ENCODE data around the gene AURKAIP1.
A peak's percentile ranks its signal among the peaks of the same experiment; 100 is the strongest.

AURKAIP1 gene

DNA sequence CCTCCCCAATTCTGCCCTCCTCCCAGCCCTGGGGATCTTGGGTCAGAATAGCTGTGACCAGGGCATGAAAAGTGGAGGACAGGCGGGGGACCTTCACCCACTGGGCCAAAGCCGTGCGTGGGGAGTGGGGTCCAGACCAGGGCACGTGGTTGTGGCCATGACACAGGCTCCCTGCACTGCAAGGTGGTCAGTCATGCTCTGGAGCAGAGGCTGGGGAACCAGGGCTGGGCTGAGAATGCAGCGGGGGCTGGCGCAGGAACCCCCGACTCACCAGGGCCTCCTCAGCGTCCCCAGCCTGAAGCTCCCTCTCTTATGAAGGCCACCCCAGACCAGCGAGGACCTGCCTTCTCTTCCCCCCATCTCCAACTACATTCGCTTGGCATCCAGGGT, 28.5 kb downstream of the AURKAIP1 start:
- no peak for DNase-seq (ENCODE audit: low spot score)

DNA sequence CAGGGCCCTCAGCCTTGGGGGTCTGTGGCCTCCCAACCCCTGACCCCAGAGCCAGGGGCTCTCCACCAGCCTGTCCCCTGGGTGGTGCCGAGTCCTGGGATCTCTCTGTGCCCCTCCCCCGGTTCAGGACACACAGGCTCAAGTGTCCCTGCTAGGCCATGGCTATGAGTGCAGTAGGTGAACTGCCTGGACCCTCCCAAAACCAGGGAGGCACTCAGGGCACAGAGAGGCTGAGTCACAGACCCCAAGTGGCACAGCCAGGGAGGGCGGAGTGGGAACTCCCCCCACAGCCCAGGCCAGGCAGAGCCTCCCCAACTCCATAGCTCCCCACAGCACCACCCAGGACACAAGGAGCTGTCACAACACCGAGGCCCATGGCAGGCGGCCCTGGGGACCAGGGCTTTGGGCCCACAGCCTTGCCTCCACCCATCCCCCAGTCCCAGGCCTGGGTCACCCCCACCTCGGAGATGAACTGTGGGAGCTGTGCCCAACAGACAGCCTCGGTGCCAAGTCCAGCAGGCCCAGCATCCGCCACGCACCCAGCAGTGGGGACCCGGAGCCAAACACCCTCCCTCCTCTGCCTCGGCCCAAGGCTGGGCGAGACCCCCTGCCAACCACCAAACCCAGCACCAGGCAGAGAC, 29.0 kb downstream of the AURKAIP1 start:
- DNase-seq (ENCODE audit: low spot score): no peak

- DNase-seq (ENCODE audit: low spot score): no peak
Observed at GRCh38 chr1:1345384-1345783, 29.6 kb downstream of the AURKAIP1 start.

- DNase-seq (ENCODE audit: low spot score): peak; percentile 76
Observed at GRCh38 chr1:1344655-1345361, 30.2 kb downstream of the AURKAIP1 start.

GRCh38 chr1:1343811-1344421, 31.1 kb downstream of the AURKAIP1 start:
- DNase-seq (ENCODE audit: low spot score): no peak

GRCh38 chr1:1342584-1343115, 32.4 kb downstream of the AURKAIP1 start:
- no peak for DNase-seq (ENCODE audit: low spot score)

DNA sequence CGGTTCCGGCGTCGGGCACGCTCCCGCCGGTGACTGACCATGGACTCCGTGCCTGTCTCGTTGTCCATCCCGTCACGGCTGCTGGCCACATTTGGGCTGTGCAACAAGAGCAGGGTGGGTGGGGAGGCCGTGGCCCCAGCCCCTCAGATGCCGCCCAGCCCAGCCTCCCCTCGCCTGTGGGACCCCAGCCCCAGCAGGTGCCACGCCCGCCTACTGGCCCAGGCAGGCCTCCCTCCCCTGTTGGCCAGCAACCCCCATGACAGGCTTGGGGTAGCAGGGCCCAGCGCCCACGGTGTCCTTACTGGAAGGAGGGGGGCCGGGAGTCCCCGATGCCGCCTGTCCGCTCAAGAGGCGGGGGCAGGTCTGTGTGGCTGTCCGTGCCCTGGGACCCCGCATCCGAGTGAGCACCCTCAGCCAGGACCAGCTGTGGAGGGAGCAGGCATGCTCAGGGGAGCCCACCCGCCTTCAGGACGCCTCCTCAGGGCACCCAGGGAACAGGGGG, 32.9 kb downstream of the AURKAIP1 start:
- DNase-seq (ENCODE audit: low spot score): no peak

DNA sequence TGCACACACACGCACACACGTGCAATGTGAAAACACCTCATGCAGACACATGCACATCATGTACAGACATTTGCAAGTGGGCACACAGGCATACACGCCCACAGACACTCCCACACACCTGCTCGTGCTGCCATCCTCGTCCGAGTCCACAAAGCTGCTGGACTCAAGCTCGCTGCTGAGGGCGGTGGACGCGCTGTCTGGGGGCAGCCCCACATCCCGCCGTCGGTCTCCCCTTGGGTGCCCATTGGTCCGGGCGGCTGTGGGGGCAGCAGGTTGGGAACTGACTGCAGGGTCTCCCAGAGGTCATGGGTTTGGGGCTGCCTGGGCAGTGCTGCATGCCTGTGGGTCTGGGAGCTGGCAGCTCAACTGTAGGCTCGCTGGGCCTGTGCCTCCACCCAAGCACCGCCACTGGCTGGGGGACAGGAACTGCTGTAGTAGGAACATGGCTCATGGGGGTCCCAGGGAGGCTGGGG, 33.4 kb downstream of the AURKAIP1 start:
- no peak for DNase-seq (ENCODE audit: low spot score)

GRCh38 chr1:1340791-1341548, 34.0 kb downstream of the AURKAIP1 start:
- DNase-seq (ENCODE audit: low spot score): no peak

DNA sequence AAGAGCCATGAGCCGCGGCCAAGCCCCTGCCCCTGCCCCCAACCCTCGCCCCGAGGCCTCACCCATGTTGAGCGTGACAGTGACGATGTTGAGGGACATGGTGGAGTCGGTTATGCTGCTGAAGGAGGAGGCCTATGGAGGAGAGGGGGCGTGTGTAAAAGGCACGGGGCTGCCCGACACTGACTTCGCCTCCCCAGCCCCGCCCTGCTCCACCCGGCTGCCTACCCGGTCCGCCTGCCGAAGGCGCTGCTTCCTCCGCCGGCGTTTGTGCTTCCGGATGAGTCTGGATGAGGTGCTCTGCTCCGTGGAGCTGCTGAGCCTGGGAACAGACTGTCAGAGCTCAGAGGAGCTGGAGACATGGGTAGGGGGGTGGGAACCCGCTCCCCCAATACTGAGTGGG, 34.8 kb downstream of the AURKAIP1 start:
- no peak for DNase-seq (ENCODE audit: low spot score)

GRCh38 chr1:1338278-1338677, 36.7 kb downstream of the AURKAIP1 start:
- no peak for DNase-seq (ENCODE audit: low spot score)

- peak; percentile 47 for DNase-seq (ENCODE audit: low spot score)
Observed at GRCh38 chr1:1337793-1338147, 37.2 kb downstream of the AURKAIP1 start.

DNA sequence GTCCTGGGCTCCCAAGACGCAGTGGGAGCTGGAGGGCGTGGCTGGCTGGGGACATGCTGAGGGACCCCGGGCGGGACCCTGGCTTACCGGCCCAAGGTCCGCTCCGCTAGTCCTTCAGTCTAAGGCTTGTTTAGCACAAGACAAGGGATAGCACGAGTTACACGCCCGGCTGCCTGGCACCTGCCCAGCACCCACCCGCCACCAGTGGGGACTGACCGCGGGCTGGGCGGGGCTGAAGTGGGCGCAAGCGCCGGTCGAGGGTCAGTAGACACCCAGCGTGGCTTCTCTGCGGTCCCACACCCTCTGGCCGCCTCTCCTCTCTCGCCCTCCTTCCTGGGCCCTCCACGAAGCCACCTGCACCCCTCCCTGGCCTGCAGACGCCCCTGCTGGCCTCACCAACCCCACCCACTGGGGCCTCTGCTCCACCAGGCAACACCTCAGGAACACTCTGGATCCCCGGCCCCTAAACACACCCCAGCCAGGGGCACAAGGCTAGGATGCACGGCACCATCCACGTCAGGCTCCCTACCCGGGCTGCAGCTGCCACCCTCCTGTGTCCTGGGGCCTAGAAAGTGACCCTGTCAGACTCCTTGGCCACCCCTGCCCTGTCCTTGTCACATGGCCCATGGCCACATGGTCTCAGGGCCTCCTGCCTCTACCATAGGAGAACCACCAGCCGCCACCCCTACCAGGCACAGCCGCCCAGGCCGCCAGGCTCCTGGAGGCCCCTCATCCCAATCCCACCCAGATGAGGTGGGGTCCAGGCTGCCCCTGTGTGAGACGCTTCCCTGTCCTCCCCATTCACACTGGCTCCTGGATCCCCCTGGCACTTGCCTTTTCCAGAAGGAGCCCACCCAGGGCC, 37.8 kb downstream of the AURKAIP1 start:
- no peak for DNase-seq (ENCODE audit: low spot score)

- DNase-seq (ENCODE audit: low spot score): no peak
Observed at GRCh38 chr1:1336446-1336845, 38.6 kb downstream of the AURKAIP1 start.

DNA sequence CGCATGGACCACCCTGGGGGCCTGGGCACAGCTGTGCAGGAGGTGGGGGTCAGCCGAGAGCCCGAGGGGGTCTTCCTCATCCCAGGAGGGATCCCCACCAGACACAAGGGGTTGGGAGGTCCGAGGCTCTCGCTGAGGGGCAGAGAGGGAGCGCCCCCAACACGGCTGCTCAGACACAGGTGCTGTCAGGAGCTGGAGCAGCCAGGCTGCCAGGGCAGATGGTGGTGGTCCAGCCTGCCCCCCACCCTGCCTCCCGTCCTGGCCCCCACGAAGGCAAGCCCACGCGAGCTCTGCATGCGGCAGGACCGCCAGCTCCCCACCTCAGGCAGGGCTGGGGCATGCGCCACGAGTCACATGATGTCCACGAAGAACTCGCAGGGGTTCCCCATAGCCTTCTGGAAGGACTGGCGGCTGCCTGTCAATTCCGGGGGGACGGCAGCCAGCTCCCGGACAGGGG, 39.2 kb downstream of the AURKAIP1 start:
- DNase-seq (ENCODE audit: low spot score): no peak

- no peak for DNase-seq (ENCODE audit: low spot score)
Observed at GRCh38 chr1:1335283-1335682, 39.7 kb downstream of the AURKAIP1 start.

DNA sequence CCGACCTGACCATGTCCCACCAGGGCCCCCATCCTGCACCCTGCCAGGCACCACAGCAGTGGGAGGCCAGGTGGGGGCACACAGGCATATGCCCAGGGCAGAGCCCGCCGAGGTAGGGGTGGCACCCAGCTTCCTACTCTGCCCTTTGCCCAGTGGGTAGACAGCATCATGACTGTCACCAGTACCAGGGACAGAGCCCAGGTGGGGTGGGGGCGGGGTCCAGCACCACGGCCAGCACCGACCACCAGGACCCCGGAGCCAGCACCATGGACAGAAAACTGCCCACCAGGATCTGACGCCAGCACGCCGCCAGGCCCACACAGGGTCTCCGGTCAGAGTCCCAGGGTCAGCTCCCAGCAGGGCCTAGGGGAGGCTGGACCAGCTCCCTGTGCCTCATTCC, 40.2 kb downstream of the AURKAIP1 start:
- DNase-seq (ENCODE audit: low spot score): no peak

GRCh38 chr1:1333551-1334241, 41.3 kb downstream of the AURKAIP1 start:
- DNase-seq (ENCODE audit: low spot score): no peak

- no peak for DNase-seq (ENCODE audit: low spot score)
Observed at GRCh38 chr1:1332774-1333480, 42.1 kb downstream of the AURKAIP1 start.
